NCI-H1694 (cell line): ENCODE measurements around the gene TNRC18.
"Not testable (repeated sequence)": the region's sequence is repeated elsewhere in the genome, so short reads cannot be mapped to it uniquely, and the experiment has no call there.

Experiments
- DNase-seq: peaks from one replicate; lab custom pipeline; 2025; lab: John Stamatoyannopoulos, UW

Gene TNRC18

GRCh38 chr7:5349437-5350173, 74.0 kb downstream of the TNRC18 start:
- DNase-seq, result no peak

- DNase-seq, result no peak
Observed at GRCh38 chr7:5349005-5349380, 74.6 kb downstream of the TNRC18 start.

- no peak for DNase-seq
Observed at GRCh38 chr7:5348134-5349004, 75.3 kb downstream of the TNRC18 start.

- no peak for DNase-seq
Observed at GRCh38 chr7:5345671-5346070, 78.0 kb downstream of the TNRC18 start.

GRCh38 chr7:5345171-5345570, 78.5 kb downstream of the TNRC18 start:
- DNase-seq, result no peak

GRCh38 chr7:5344342-5344741, 79.3 kb downstream of the TNRC18 start:
- DNase-seq, result no peak

- no peak for DNase-seq
Observed at GRCh38 chr7:5343884-5344283, 79.8 kb downstream of the TNRC18 start.

- no peak for DNase-seq
Observed at GRCh38 chr7:5342631-5343030, 81.0 kb downstream of the TNRC18 start.

GRCh38 chr7:5339955-5340354, 83.7 kb downstream of the TNRC18 start:
- no peak for DNase-seq

GRCh38 chr7:5337047-5337446, 86.6 kb downstream of the TNRC18 start:
- no peak for DNase-seq

- DNase-seq, result no peak
Observed at GRCh38 chr7:5334671-5335070, 89.0 kb downstream of the TNRC18 start.

- DNase-seq, result no peak
Observed at GRCh38 chr7:5333121-5334045, 90.3 kb downstream of the TNRC18 start.

- no peak for DNase-seq
Observed at GRCh38 chr7:5332579-5332978, 91.1 kb downstream of the TNRC18 start.

GRCh38 chr7:5330288-5330687, 93.3 kb downstream of the TNRC18 start:
- no peak for DNase-seq

- DNase-seq, result no peak
Observed at GRCh38 chr7:5324961-5325360, 98.7 kb downstream of the TNRC18 start.

- DNase-seq, result not testable (repeated sequence)
Observed at GRCh38 chr7:5323800-5324781, 99.5 kb downstream of the TNRC18 start.

- DNase-seq, result no peak
Observed at GRCh38 chr7:5322621-5323410, 100.8 kb downstream of the TNRC18 start.

- DNase-seq, result no peak
Observed at GRCh38 chr7:5320802-5321396, 102.7 kb downstream of the TNRC18 start.

GRCh38 chr7:5320391-5320790, 103.2 kb downstream of the TNRC18 start:
- no peak for DNase-seq

GRCh38 chr7:5318613-5319012, 105.0 kb downstream of the TNRC18 start:
- DNase-seq, result not testable (repeated sequence)
